Psoas muscle (tissue), 8 donors: Measurements from ENCODE around the gene CFAP97D1. TPM values are rescaled to one million over a fixed set of nuclear protein-coding genes. Genes with fewer than 3 reads are reported as not detected.

ENCODE experiments used
- ATAC-seq, 4 donors: fragments of 200-7000 bp; cut with Tn5 transposase; one replicate each; pipeline ENCODE4 v1.9.1; 2020; ENCODE audit warnings: moderate library complexity in 3 of 4, mild to moderate bottlenecking in 2 of 4
- DNase-seq, 2 donors: peaks; one replicate each; pipeline ENCODE4 v3.0.0-alpha.2; 2020
- H3K27ac ChIP-seq: fragments of 200-600 bp; one replicate; pipeline ENCODE4 v1.8.0; 2022
- H3K27me3 ChIP-seq, 3 donors: fragments of 200-600 bp in 1 of 3; one replicate each; pipeline versions ENCODE4 v1.6.1 to v1.8.0; 2013 to 2022; ENCODE audit warnings: low read length in 2 of 3, mild to moderate bottlenecking in 2 of 3, moderate library complexity in 1 of 3; ENCODE audit not compliant: insufficient read depth in 3 of 3
- H3K36me3 ChIP-seq, 2 donors: fragments of 200-600 bp in 1 of 2; one replicate each; pipeline versions ENCODE4 v1.6.1 to v1.8.0; 2013 to 2022; ENCODE audit warnings: low read depth in 1 of 2, mild to moderate bottlenecking in 1 of 2, moderate library complexity in 1 of 2; ENCODE audit not compliant: insufficient read depth in 1 of 2
- H3K4me1 ChIP-seq: fragments of 200-600 bp; one replicate; pipeline ENCODE4 v1.8.0; 2022
- H3K4me3 ChIP-seq: fragments of 200-600 bp; one replicate; pipeline ENCODE4 v1.8.0; 2022; ENCODE audit warnings: mild to moderate bottlenecking
- H3K9me3 ChIP-seq: fragments of 200-600 bp; one replicate; pipeline ENCODE4 v1.8.0; 2022
- CTCF ChIP-seq: fragments of 200-600 bp; IDR thresholded peaks from one replicate; pipeline ENCODE4 v1.8.0; 2022; ENCODE audit warnings: antibody characterized with exemption
- WGBS, 3 donors: extraction: QIAGEN DNeasy Blood & Tissue Kit; methylation state at CpG; one replicate each; pipeline versions ENCODE4 v1.1.6 to v1.1.7; 2013; 5-methylcytosine and 5-hydroxymethylcytosine counted together
- intact Hi-C, 2 donors: fragments of 100-400 bp; cut with DNase I; formaldehyde crosslinking; loops; one replicate each; pipeline versions ENCODE4 v1.11.0 to v1.14.2; 2022
- polyA plus RNA-seq, 3 donors: library from polyadenylated mRNA; stranded (reverse); fragments of 200-250 nt; gene quantifications; one replicate each; pipeline ENCODE4 v1.2.3, GENCODE V29; 2013
- total RNA-seq, 4 donors: library from RNA; stranded (reverse); fragmentation: NEBNext Ultra II Directional in 2 of 4; extraction: Animal tissue kit (Norgen Biotek cat#: 25700) in 2 of 4; gene quantifications; one replicate each; pipeline versions ENCODE4 v1.2.1 to v1.2.4, GENCODE V29; 2021 to 2023
- donor health status: healthy with polysubstance abuse.
- donor health status: DM: no; HTN: no; CAD: no; lungs with moderate emphysema.
- donor health status: Bipolar disorder and iron deficiency.
- donor health status: healthy.
- donor health status: DM: yes; HTN: yes; CAD: no.
- donor health status: DM: no; HTN: no; CAD: no.
- donor health status: DM: no; HTN: no; CAD: no.
- donor health status: DM: yes; HTN: yes; CAD: no.

CFAP97D1 gene
- total and polyA plus RNA-seq, 7 donors: 0.01 to 0.17 TPM; not detected in 5

GRCh38 chr17:43737722-43738121 is 42.5 kb upstream of the CFAP97D1 start:
- H3K4me3 ChIP-seq: no peak overlapping the region
- H3K27me3 ChIP-seq: peaks cover 0 to 9% (median 0%) of the 10 kb centered on the region in 3 donors
- TF ChIP-seq CTCF: no peak
- intact Hi-C loops: no loop called here
- H3K4me1 ChIP-seq: no peaks in the 10 kb centered on the region
- no peaks in the 10 kb centered on the region for H3K36me3 ChIP-seq
- no peak overlapping the region for H3K27ac ChIP-seq
- no peaks in the 10 kb centered on the region for H3K9me3 ChIP-seq
- ATAC-seq (no peak), DNase-seq (no peak)
- 69 to 83% (median 74%) methylated on average over 2 of the region's 2 CpGs for WGBS, 3 donors

GRCh38 chr17:43740541-43740940 is 39.7 kb upstream of the CFAP97D1 start:
- Histone ChIP-seq H3K4me1 (no peaks in the 10 kb centered on the region), H3K4me3 (no peak overlapping the region), H3K9me3 (no peaks in the 10 kb centered on the region), H3K36me3 (no peaks in the 10 kb centered on the region), H3K27me3 (peaks cover 0 to 21% (median 2%) of the 10 kb centered on the region in 3 donors), H3K27ac (no peak overlapping the region)
- DNase-seq (no peak), ATAC-seq (no peak)
- intact Hi-C loops: no loop called here
- TF ChIP-seq CTCF: no peak
- 59 to 79% (median 75%) methylated on average over 4 of the region's 4 CpGs for WGBS, 3 donors

- TF ChIP-seq CTCF: no peak
- no peak for ATAC-seq
Measured at GRCh38 chr17:43741636-43742035, 38.6 kb upstream of the CFAP97D1 start.

GRCh38 chr17:43745541-43745940 is 34.7 kb upstream of the CFAP97D1 start:
- H3K4me3 ChIP-seq: no peak overlapping the region
- no peaks in the 10 kb centered on the region for H3K36me3 ChIP-seq
- TF ChIP-seq CTCF: no peak
- H3K27me3 ChIP-seq: peaks cover 0 to 39% (median 3%) of the 10 kb centered on the region in 3 donors
- intact Hi-C loops: no loop called here
- H3K9me3 ChIP-seq: no peaks in the 10 kb centered on the region
- no peak for DNase-seq
- H3K27ac ChIP-seq: no peak overlapping the region
- no peaks in the 10 kb centered on the region for H3K4me1 ChIP-seq
- 12 to 25% (median 18%) methylated on average over 6 of the region's 6 CpGs for WGBS, 3 donors
- no peak for ATAC-seq

More at GRCh38 chr17:43741636-43742035, 38.6 kb upstream of the CFAP97D1 start:
- no peaks in the 10 kb centered on the region for H3K36me3 ChIP-seq
- DNase-seq: no peak
- H3K9me3 ChIP-seq: no peaks in the 10 kb centered on the region
- peaks cover 0 to 28% (median 2%) of the 10 kb centered on the region in 3 donors for H3K27me3 ChIP-seq
- H3K27ac ChIP-seq: no peak overlapping the region
- no peaks in the 10 kb centered on the region for H3K4me1 ChIP-seq
- intact Hi-C loops: no loop called here
- WGBS, 3 donors: 63 to 66% (median 66%) methylated on average over 5 of the region's 5 CpGs
- H3K4me3 ChIP-seq: no peak overlapping the region

- intact Hi-C loops: no loop called here
- no peaks in the 10 kb centered on the region for H3K36me3 ChIP-seq
- no peaks in the 10 kb centered on the region for H3K9me3 ChIP-seq
- DNase-seq (no peak), ATAC-seq (no peak)
- H3K27me3 ChIP-seq: peaks cover 0 to 25% (median 7%) of the 10 kb centered on the region in 3 donors
- no peak overlapping the region for H3K27ac ChIP-seq
- no peak for TF ChIP-seq CTCF
- H3K4me3 ChIP-seq: no peak overlapping the region
- peaks cover 4% of the 10 kb centered on the region for H3K4me1 ChIP-seq
- 65 to 78% (median 69%) methylated on average over 5 of the region's 5 CpGs for WGBS, 3 donors
Measured at GRCh38 chr17:43750153-43750552, 30.1 kb upstream of the CFAP97D1 start.
